Measurements from ENCODE around the gene SFXN1.

SFXN1 gene

GRCh38 chr5:175560011-175560410 is 81.7 kb downstream of the SFXN1 start:
- H3K27ac ChIP-seq, result no peak overlapping the region

DNA sequence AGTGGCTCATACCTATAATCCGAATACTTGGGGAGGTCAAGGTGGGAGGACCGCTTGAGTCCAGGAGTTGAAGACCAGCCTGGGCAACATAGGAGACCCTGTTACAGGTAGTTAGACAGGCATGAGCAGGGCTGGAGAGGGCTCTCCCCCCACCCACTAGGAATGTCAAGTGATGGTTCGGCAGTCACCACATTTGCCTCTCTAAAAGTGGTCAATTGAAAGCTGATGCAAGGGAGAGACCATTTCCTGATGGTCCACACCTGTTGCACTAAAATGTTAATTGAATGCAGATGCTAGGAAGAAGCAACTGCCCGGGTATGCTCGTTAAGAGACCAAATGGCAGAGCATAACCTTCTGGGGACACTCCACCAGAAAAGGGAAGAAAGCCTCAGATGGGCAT is 82.7 kb downstream of the SFXN1 start:
- H3K27ac ChIP-seq, result no peak overlapping the region
- DNase-seq (ENCODE audit: low read depth, low spot score), result no peak

More at GRCh38 chr5:175560011-175560410, 81.7 kb downstream of the SFXN1 start:
- DNase-seq (ENCODE audit: low read depth, low spot score), result no peak

GRCh38 chr5:175564716-175565115 is 86.4 kb downstream of the SFXN1 start:
- no peak for DNase-seq (ENCODE audit: low read depth, low spot score)
- no peak overlapping the region for H3K27ac ChIP-seq

- DNase-seq (ENCODE audit: low read depth, low spot score), result no peak
- no peak overlapping the region for H3K27ac ChIP-seq
Observed at GRCh38 chr5:175566697-175567096, 88.3 kb downstream of the SFXN1 start.

- H3K27ac ChIP-seq, result no peak overlapping the region
- no peak for DNase-seq (ENCODE audit: low read depth, low spot score)
Observed at GRCh38 chr5:175567954-175568353, 89.6 kb downstream of the SFXN1 start.

GRCh38 chr5:175569701-175570100 is 91.3 kb downstream of the SFXN1 start:
- DNase-seq (ENCODE audit: low read depth, low spot score), result no peak
- no peak overlapping the region for H3K27ac ChIP-seq

DNA sequence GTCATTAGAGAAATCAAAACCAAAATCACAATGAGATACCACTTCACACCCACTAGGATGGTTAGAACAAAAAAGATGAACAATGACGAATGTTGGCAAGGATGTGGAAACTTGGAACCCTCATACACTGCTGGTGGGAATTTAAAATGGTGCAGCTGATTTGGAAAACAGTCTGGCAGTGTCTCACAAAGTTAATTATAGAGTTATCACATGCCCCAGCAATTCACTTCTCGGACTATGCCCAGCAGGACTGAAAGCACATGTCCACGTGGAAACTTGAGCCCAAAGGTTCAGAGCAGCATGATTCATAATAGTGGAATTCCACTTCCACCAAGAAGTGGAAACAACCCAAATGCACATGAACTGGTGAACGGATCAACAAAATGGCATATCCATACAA is 94.5 kb downstream of the SFXN1 start:
- H3K27ac ChIP-seq, result no peak overlapping the region
- no peak for DNase-seq (ENCODE audit: low read depth, low spot score)

- no peak for DNase-seq (ENCODE audit: low read depth, low spot score)
- H3K27ac ChIP-seq, result no peak overlapping the region
Observed at GRCh38 chr5:175573493-175574269, 95.3 kb downstream of the SFXN1 start.

- no peak overlapping the region for H3K27ac ChIP-seq
- DNase-seq (ENCODE audit: low read depth, low spot score), result no peak
Observed at GRCh38 chr5:175575301-175575700, 96.9 kb downstream of the SFXN1 start.

GRCh38 chr5:175576096-175576495 is 97.7 kb downstream of the SFXN1 start:
- no peak overlapping the region for H3K27ac ChIP-seq
- no peak for DNase-seq (ENCODE audit: low read depth, low spot score)

- DNase-seq (ENCODE audit: low read depth, low spot score), result no peak
- no peak overlapping the region for H3K27ac ChIP-seq
Observed at GRCh38 chr5:175576591-175576990, 98.2 kb downstream of the SFXN1 start.

Measured in epithelial cell of prostate (primary cell).